Stimulated activated naive CD4-positive, alpha-beta T cell treated with Interleukin-2 at 50 U/mL for 16 hours (primary cell): Measurements from ENCODE around the gene DNPH1.

Source experiments
- DNase-seq: peaks from one replicate; lab custom pipeline; 2025; lab: John Stamatoyannopoulos, UW

The DNPH1 gene

DNA sequence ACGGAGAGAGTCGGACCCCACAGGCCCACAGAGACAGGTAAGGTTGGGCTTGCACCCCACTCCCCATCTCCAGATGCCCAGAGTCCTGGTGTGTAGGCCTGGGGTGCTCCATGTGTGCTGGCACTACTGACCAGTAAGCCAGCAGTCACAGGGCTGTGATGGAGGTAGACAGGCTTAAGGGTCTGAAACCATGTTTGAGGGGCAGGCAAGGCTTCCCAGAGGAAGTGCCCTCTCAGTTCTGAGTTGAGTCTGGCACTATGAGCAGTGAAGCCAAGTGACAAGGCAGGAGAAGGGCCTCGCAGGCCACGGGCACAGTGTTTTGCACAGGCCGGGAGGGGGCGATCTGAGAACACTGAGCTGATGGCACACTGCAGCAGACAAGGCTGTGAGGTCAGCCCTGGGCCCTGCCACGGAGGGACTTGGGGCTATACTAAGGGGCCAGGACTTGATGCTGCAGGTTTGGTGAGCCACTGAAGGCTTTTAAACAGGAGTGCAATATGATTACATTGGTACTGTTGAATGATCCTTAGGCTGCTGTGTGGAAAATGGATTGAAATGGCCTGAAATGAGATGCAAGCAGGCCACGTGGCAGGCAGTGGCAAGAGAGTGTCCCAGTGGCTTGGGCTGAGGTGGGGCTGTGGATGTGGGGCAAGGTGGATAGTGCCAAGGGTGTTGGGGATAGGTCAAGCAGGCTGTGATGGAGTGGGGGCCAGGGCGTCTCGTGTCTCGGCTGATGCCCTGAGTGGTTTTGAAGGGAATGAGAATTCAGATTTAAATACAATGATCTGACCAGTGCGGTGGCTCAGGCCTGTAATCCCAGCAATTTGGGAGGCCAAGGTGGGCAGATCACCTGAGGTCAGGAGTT, 34.3 kb upstream of the DNPH1 start:
- peak; percentile 70 for DNase-seq

GRCh38 chr6:43262780-43263313, 33.6 kb upstream of the DNPH1 start:
- no peak for DNase-seq

DNA sequence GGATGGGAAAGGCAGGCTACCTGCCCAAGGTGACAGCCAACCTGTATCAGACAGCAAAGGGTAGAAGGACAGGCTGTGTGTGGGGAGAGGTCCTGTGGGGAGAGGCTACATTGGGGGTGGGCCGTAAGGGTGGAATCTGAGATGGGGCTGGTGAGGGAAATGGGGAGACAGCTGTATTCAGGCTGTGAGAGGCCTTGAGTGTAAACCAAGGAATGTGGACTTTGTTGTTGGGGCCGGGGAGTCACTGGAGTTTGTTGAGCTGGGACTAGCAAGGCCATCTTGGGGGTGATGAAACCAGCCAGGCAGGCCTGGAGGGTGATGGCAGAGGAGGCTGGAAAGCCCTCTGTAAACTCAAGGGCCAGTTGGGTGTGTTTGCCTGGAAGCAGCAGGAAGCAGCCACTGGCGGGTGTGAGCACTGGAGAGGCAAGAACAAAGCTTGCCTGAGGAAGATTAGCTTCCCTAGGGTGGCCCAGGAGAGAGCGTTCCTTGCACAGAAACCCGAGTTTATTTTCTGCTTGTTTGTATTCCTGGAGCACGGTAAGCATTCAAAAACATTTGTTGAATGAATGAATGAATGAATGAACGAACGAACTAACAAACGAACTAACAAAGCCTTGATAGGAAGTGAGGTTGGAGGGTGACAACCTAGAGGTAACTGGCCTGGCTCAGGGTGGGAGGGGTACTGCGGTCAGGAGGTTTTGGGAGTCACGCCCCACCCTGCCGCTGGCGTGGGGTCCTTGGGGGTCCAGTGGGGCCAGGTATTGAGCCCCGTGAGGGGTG, 32.9 kb upstream of the DNPH1 start:
- DNase-seq, result no peak

- no peak for DNase-seq
Observed at GRCh38 chr6:43261198-43261597, 31.9 kb upstream of the DNPH1 start.

DNA sequence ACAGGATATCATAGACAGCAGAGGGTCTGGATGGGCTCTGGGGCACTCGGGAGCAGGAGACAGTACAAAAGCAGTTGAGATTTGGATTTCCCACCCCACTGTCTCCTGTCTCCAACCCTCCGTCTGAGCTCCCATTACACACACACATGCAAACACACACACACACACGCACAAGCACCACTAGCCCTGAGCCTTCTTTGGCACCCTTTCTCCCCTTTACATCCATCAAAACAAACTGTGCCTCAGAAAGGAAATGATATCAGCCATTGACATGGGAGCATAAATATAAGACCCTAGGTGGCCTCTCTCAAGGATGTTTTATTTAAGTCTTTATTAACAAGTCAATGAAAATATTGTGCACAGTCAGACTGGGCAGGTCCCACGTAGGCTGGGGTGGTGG, 31.5 kb upstream of the DNPH1 start:
- DNase-seq, result no peak

GRCh38 chr6:43258807-43259686, 29.8 kb upstream of the DNPH1 start:
- DNase-seq, result no peak

- DNase-seq, result no peak
Observed at GRCh38 chr6:43258180-43258579, 28.9 kb upstream of the DNPH1 start.

DNA sequence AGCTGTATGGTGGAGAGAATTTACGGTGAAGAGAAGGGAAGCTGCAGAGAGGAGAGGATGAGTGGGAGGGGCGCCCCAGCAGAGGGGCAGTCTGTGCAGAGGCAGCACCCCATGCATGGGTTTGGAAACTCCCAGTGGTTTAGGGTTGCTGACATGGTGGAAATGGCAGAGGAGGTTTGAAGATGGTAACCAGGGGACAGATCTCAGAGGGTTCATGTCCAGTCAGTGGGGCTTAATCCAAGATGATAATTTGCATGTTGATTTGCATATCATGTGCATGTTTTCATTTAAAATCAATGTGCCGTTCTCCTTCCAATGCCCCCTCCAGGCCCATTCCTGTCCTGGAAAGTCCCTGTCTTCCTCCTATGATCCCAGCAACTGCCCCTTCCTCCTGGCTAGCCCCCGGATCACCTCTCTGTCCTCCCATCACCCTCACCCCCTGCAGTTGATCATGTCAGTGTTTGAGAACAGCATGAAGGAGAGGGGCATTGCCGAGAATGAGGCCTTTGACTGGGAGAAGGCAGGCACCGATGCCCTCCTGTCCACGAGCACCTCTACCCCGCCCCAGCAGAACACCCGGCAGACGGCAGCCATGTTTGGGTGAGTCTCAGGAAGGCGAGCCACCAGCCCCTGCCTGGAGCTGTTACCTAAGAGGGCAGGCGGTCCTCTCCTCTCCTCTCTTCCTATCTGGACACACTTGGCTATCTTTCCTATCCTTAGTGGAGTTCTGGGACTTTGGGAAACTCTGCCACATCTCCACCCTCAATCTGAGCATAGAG, 28.3 kb upstream of the DNPH1 start:
- DNase-seq, result peak; percentile 5

DNA sequence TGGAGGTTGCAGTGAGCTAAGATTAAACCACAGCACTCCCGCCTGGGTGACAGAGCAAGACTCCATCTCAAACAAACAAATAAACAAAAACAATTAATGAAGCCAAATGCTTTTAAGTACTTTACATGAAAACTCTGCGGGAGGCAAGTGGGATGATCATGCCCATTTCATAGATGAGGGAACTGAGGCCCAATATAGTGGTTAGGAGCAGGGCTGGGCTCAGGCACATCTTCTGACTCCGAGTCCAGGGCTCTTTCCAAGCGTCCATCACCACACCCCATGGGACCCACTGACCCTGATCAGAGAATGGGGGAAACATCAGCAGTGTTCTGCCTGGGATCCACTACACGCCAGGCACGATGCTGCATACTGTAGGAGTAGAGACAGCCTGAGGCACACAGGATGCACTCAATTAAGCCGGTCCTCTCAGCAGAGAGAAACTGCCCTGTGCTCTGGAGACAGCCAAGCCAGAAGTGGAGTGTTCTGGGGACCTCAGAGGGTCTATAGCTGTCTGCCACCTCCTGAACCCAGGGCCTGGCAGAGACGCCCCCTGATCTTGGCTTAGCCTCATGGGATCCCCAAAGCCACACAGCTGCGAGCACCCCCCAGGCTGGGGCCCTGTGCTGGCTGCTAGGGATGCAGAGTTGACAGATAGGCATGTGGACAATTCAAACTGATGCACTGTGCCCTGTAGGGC, 27.5 kb upstream of the DNPH1 start:
- no peak for DNase-seq

GRCh38 chr6:43255408-43256054, 26.2 kb upstream of the DNPH1 start:
- no peak for DNase-seq

DNA sequence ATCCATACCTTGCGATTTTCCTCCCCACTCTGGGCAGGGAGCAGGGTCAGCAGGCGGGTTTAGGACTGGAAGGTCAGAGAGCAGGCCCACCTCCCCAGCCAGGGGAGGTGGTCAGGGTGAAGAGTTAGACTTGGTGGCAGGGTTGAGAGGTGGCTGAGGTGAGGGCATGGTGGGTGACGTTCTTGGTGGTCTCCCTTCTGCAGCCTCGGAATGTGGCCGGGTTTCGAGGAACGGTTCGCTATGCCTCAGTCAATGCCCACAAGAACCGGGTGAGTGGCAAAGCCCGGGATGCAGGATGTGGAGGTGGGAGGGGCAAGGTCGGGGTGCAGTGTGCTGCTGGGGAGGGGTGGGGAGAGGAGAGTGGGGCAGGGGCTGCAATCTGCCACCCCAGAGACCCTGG, 25.6 kb upstream of the DNPH1 start:
- DNase-seq, result no peak

GRCh38 chr6:43254138-43254817, 25.0 kb upstream of the DNPH1 start:
- DNase-seq, result no peak

GRCh38 chr6:43253401-43253800, 24.1 kb upstream of the DNPH1 start:
- DNase-seq, result no peak

- no peak for DNase-seq
Observed at GRCh38 chr6:43250992-43251373, 21.7 kb upstream of the DNPH1 start.

- DNase-seq, result no peak
Observed at GRCh38 chr6:43248791-43249190, 19.5 kb upstream of the DNPH1 start.

- DNase-seq, result no peak
Observed at GRCh38 chr6:43248101-43248500, 18.8 kb upstream of the DNPH1 start.

GRCh38 chr6:43247114-43247999, 18.1 kb upstream of the DNPH1 start:
- peak; percentile 80 for DNase-seq

- no peak for DNase-seq
Observed at GRCh38 chr6:43246301-43247113, 17.2 kb upstream of the DNPH1 start.
